GM21737 (cell line): ENCODE measurements around the gene ELK1.
"Not testable (repeated sequence)": the region's sequence is repeated elsewhere in the genome, so short reads cannot be mapped to it uniquely, and the experiment has no call there.

Source experiments
- ATAC-seq: cut with Tn5 transposase; IDR thresholded peaks from one replicate; pipeline ENCODE4 v1.9.1; 2021; ENCODE audit warnings: mild to moderate bottlenecking, moderate library complexity; ENCODE audit not compliant: unreplicated experiment

The ELK1 gene

DNA sequence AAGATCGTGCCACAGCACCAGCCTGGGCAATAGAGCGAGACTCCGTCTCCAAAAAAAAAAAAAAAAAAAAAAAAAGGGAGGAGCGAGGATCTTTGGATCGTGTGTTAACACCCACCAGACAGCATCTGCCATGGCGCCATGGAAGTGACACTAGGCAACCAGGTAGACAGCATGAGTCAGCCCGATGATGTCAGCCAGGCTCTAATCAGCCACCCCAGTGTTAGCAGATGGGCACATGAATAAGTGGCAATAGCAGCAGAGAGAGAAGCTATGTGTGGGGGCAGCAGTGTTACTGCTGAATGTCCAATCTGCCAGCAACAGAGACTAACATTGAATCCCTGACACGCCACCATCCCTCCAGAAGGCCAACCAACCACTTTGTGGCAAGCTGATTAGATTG, 37.3 kb downstream of the ELK1 start:
- ATAC-seq = no peak

DNA sequence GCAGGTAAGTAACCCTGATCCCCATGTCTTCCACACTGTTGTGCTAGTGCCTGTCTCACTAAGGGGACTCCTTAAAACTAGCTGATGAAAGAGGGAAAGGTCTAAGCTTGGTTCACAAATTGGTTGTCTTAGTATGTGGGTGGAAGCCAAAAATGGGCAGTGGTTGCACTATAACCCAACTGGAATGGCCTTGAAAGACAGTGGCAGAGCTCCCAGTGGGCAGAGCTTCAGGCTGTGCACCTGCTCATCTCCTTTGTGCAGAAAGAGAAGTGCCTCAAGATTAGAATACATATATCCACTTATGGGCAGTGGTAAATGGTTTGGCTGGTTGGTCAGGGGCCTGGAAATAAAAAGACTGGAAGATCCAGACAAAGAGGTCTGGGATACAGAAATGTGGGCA, 37.9 kb downstream of the ELK1 start:
- no peak for ATAC-seq

DNA sequence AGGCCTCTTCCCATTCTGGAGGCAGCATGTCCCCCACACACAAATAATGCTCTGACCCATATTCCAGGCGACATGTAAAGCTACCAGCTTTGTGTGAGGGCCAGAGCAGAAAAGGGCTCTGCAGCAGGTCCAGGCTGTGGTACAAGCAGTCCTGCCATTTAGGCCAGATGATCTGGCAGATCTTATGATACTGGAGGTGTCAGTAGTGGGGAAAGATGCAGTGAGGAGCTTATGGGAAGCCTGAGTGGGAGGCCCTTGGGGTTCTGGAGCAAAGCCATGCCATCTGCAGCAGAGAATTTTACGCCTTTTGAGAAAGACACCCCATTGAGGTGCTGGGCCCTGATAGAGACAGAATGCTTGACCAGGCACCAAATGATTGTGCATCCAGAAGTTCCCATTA, 38.4 kb downstream of the ELK1 start:
- ATAC-seq = no peak

DNA sequence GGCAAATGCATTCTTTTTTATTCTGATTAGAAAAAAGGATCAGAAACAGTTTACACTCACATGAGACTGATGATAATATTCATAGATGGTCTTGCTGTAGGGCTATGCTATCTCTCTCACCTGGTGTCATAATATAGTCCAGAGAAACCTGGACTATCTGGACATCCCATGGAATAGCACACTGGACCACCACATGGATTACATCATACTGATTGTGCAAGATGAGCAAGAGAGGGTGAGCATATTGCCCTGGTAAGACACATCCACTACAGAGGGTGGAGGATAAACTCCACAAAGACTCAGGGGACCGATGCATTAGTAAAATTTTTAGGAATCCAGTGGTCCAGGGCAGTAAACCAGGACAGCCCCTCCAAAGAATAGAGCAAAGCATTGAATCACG, 38.9 kb downstream of the ELK1 start:
- no peak for ATAC-seq

DNA sequence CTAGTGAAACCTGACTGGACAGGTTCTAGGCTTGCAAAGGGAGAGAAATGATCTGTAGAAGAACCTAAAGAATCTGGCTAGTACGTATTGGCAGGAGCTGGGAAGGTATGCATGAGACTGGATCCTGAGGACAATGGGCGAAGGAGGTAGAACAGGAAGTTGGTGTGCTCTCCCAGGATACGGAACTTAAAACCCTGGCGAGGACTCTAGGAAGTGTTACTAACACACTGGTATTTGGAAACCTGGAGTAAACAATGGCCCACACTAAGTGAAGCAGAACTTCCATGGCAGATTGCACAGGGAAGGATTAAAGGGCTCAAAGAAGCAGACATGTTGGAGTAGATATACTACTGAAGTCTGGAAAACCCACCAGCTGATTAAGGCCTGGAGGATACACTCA, 39.9 kb downstream of the ELK1 start:
- no peak for ATAC-seq

DNA sequence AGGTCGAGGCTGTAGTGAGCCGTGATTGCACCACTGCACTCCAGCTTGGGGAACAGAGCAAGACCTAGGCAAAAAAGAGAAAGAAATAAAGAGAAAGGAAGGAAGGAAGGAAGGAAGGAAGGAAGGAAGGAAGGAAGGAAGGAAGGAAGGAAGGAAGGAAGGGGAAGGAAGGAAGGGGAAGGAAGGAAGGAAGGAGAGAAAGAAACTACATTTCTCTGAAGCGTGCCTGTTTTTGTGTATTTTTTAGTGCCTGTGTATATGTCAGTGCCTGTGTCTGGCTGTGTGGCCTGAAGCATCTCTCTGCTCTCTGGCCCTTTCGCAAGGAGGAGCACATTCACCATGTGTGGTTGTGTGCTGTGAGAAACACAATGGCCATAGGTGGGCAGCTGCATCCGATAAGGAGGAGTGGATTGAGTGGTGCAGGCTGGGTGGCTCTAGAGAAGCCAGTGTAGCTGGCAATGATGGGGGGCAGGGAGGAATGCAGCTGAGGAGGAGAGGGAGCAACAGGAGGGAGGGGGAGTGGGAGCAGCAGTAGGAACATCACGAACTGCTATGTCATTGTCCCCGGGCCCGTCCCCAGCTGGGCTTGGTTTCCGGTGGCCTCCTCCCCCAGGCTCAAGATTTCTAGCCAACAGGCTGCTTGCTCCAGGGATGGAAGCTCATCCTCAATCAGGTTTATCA, 42.1 kb downstream of the ELK1 start:
- no peak for ATAC-seq

DNA sequence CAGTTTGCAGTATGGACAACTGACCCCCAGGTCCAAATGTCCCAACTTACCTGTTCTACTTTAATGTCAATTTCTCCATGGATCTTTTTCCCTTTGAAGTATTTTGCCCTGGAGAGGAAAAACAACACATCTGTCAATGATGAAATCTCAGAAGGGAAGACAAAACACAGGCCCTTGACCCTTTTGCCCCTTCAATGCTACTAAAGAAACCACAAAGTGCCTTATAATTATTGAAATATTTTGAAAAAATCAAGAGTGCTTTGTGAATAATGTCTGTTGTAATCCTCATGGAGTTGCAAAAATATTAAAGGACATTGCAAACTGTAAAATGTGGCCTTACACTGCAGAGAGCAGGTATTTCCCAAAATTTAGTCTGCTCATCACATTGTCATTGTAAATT, 43.3 kb downstream of the ELK1 start:
- no peak for ATAC-seq

DNA sequence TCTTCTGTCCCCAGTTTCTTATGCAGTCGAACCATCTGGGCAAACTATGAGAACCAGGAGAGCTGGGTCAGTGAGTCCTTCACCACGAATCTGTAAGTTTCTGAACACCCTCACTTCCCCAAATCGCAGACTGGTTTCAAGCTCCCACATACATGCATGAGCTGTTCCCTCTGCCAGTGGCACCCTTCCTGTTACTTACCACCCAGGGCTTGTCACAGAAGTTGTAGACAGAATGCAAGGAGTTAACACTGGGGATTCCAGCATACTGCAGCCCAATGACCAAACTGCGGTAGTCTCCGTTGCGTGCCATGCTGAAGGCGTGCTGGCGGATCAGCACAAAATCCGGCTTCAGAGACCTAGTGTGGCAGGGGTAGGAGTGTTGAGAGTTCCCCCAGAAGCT, 45.3 kb downstream of the ELK1 start:
- no peak for ATAC-seq

DNA sequence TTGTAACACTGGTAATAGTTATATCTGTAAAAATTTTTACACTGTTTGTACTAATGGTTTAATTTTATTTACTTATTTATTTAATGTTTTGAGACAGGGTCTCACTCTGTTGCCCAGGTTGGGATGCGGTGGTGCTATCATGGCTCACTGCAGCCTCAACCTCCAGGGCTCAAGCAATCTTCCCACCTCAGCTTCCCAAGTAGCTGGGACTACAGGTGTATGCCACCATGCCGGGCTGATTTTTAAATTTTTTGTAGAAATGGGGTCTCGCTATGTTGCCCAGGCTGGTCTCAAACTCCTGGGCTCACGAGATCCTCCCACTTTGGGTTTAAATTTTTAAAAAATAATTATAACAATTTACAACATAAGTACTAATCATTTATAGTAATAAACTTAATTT, 47.2 kb downstream of the ELK1 start:
- not testable (repeated sequence) for ATAC-seq

DNA sequence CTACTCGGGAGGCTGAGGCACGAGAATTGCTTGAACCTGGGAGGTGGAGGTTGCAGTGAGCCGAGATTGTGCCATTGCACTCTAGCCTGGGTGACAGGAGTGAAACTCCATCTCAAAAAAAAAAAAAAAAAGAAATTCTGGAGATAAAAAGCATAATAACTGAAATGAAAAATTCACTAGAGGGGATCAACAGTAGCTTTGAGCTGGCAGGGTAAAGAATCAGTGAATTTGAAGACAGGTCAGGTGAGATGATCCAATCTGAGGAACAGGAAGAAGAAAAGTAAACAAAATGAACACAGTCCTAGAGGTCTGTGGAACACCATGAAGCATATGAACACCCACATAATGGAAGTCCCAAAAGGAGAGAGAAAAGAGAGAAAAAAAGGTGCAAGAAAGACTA, 53.1 kb downstream of the ELK1 start:
- no peak for ATAC-seq

DNA sequence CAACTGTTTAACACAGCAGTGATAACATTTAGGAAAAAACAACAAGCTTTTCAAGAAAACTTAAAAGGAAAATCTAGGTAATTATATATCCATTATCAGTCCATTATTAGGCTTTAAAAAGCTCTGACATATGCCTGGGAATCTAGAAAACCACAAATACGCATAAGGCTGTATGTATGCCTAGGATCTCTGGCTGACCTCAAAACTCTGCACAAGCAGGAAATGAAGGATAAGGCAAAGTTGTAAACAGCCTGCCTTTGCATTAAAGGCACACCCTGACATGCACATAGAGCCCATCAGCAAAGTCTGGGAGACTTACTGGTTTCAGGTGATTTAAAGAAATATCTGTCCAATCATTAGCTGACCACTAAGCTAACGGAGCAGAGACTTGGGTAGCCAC, 54.1 kb downstream of the ELK1 start:
- no peak for ATAC-seq

DNA sequence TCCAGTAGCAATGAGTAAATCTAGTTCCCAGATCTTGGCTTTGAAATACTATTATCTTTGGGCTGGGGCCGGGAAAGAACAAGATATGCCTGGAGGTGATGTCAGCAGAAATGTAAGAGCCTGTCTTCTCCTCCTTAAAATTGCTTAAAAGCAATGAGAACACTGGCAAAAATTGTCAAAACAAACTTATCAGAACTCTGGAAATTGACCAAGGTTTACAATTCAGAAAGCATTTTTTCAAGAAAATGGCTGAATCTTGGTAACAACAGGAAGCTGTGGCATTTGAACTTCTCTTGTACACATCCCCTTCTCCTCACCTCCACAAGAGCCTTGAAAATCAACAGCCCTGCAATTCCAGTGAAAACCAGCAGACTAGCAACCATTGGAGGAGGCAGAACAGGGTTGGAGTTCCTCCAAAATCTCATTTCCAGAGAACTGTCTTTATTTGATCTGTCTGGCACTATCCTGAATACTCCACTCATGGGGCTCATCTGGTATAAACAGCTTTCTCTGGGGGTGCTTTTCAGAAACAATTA, 54.6 kb downstream of the ELK1 start:
- ATAC-seq = no peak

DNA sequence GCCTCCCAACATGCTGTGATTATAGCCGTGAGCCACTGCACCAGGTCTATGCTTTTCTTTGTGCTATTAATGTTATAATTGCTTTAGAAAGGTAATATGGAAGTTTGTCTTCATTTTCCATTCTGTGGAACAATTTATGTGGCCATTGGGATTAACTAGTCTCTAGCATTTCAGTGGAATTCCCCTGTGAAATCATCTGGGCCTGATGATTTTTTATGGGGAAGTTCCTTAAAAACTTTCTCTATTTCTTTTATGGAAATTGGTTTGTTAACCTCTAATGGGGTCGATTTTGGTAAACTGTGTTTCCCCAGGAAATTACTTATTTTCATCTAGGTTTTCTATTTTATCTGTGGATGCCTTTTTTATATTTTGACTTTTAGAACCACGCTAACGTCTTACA, 56.8 kb downstream of the ELK1 start:
- ATAC-seq = no peak

DNA sequence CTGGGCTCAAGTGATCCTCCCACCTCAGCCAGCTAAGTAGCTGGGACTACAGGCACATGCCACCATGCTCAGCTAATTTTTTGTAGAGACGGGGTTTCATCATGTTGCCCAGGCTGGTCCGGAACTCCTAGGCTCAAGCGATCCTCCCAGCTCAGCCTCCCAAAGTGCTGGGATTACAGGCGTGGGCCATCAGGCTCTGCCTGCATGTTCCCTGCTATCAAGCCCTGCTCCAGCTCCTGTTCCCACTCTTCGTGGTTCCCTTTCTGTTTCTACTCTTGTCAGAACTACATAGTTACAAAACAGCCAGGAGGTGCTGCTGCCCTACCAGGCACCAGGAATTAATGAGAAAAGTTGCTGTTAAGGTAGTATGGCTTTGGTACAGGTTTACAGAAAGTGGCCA, 59.4 kb downstream of the ELK1 start:
- no peak for ATAC-seq

DNA sequence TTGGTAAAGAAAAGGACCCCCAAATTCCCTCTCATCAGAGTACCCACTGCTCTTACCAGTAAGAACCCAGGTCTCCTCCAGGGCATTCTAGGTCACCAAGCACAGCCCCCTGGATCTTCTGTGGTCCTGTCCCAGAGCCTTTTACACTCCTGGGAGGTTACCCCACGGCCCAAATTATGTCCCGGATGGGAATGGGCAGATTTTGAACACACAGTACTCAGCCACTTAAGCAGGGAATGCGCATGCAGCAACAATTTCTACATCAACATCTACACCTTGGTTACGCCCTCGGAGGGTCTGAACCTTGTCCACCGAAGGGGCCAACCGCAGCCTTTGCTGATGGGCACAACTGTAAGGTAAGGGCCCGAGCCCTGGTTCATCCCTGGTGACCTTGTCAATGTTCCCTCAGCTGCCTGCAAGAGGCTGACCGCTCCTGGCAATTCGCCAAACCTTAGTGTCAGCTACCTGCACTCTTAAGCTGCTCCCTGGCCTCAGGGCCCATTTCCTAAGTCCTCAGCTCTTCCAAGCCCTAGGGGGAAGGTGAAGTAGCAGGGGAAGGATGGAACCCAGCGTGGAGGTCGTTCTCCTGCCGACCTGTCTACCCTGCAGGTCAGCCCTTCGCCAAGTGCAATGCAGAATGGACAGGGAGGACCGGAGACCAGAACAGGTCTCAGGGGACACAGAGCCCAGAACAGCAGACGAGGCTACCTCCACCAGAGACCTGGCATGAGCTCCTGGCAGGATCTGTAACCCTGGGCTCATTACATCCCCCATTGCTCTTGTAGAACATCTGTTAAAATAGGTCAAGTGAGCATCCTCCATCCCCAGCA, 62.2 kb downstream of the ELK1 start:
- ATAC-seq = no peak

DNA sequence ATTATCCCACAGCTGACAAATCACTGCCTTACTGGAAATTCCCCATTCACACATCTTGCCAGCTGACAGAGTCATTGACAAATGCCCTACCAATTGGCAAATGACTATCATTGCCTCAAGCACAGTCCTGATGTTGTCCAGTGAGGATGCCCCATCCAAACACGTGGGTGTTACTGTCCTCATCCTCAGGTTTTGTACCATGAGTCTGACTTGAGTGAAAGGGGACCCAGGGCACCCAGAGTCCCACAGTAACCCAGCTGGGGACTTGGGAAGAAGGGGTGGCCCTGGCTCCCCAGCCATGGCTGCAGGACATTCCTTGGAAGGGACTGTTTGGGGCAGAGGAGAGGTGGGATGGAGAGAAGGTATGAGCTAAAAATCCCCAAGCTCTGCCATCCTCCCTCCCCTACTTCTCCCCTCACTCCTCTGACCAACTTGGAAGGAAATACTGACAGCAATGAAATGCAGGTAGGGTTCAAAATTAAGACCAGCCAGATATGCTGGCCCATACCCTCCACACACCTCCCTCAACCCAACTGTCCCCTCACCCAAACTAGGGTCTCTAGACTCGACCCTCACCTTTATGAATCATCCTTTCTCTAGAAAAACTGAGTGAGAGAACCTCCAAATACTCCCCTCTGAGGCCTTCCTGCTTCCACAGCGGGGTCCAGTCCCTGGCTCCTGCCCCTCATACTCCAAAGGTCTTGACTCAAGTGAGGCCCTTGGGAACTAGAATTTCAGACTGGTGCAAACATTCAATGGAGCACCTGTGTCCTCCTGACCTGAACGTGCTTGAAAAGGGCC, 63.1 kb downstream of the ELK1 start:
- no peak for ATAC-seq

DNA sequence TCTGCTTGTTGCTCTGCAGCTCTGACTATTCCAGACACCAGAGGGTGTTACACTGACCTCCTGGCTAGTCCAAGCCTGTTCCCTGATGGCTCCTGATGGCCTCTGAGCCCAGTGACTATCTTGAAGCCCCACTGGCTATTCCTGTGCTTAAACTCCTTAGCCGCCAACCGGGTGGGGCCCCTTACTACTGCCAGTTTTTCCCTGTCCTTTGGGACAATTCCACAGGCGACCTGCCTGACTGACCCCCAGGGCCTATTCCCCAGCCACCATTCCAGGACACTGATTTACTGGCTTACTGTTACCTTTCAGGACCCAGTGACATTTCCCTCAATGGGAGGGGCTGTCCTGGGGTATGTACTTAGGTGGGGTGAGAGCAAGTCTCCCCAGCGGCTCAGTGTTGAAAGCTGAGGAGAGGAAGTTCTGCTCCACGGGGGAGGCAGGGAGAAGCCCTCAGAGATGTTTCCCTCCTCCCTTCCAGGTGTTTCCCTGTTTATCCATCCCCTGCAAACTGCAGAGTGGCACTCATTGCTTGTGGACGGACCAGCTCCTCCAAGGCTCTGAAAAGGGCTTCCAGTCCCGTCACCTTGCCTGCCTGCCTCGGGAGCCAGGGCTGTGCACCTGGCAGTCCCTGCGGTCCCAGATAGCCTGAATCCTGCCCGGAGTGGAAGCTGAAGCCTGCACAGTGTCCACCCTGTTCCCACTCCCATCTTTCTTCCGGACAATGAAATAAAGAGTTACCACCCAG, 64.1 kb downstream of the ELK1 start:
- ATAC-seq = no peak
